GM21360 (cell line): Measurements from ENCODE around the gene DLG3.
"Not testable (repeated sequence)": the region's sequence is repeated elsewhere in the genome, so short reads cannot be mapped to it uniquely, and the experiment has no call there.

Experiments used
- ATAC-seq: cut with Tn5 transposase; IDR thresholded peaks from one replicate; pipeline ENCODE4 v1.9.1; 2021; ENCODE audit warnings: mild to moderate bottlenecking, moderate library complexity; ENCODE audit not compliant: unreplicated experiment

DLG3 gene

GRCh38 chrX:70509078-70509477 lies 64.4 kb downstream of the DLG3 start:
- ATAC-seq = no peak

- ATAC-seq = not testable (repeated sequence)
Observed at GRCh38 chrX:70515270-70515669, 70.6 kb downstream of the DLG3 start.

GRCh38 chrX:70515692-70516091 lies 71.1 kb downstream of the DLG3 start:
- not testable (repeated sequence) for ATAC-seq

GRCh38 chrX:70525733-70526132 lies 81.1 kb downstream of the DLG3 start:
- no peak for ATAC-seq

GRCh38 chrX:70527053-70527452 lies 82.4 kb downstream of the DLG3 start:
- no peak for ATAC-seq

GRCh38 chrX:70527610-70528345 lies 83.1 kb downstream of the DLG3 start:
- ATAC-seq = no peak

GRCh38 chrX:70535198-70535597 lies 90.6 kb downstream of the DLG3 start:
- ATAC-seq = no peak

- ATAC-seq = no peak
Observed at GRCh38 chrX:70549429-70549828, 104.8 kb downstream of the DLG3 start.

- ATAC-seq = no peak
Observed at GRCh38 chrX:70552130-70552704, 107.6 kb downstream of the DLG3 start.

GRCh38 chrX:70553516-70553915 lies 108.9 kb downstream of the DLG3 start:
- ATAC-seq = no peak

GRCh38 chrX:70554081-70554480 lies 109.4 kb downstream of the DLG3 start:
- no peak for ATAC-seq

GRCh38 chrX:70554523-70554922 lies 109.9 kb downstream of the DLG3 start:
- ATAC-seq = no peak

GRCh38 chrX:70554948-70555347 lies 110.3 kb downstream of the DLG3 start:
- no peak for ATAC-seq
